Measurements from ENCODE around the gene TTC7B. TPM values are rescaled to one million over a fixed set of nuclear protein-coding genes. Genes with fewer than 3 reads are reported as not detected.

The TTC7B gene
- total RNA-seq, 1 experiment from 2014 or later: 9.6 TPM

DNA sequence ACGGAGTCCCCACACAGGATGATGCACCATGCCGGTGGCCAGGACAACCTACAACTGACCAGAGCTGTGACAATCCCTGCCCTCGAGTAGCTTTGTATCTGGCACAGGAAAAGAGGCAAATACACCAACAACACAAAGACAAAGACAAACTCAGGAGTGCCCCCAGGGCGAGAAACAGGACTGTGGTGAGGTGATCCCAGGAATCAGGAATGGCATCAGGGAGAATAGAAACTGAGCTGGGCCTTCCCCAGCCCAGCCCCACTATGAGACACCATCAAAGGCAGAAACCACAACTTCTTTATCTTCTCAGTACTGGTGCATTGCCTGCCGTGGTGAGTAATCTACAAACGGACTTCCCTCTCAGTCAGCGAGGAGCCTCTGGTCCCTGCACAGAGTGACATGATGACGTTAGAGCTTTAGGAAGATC is 157.7 kb downstream of the TTC7B start:
- Mint-ChIP-seq H3K36me3 (ENCODE audit: insufficient read depth, unreplicated experiment) (peaks cover 3% of the 10 kb centered on the region), H3K27ac (ENCODE audit: unreplicated experiment) (no peak overlapping the region), H3K4me1 (ENCODE audit: low read depth, unreplicated experiment) (peaks cover 14% of the 10 kb centered on the region), H3K27me3 (ENCODE audit: unreplicated experiment) (no peaks in the 10 kb centered on the region), H3K4me3 (ENCODE audit: low read depth, unreplicated experiment) (no peak overlapping the region), H3K9me3 (ENCODE audit: low read depth, unreplicated experiment) (no peaks in the 10 kb centered on the region)
- intact Hi-C loops (cut with micrococcal nuclease; ENCODE audit: unreplicated experiment): no loop called here
- CTCF ChIA-PET: no interaction called here
- DNase-seq: no peak
- no TSS peak for BruUV-seq (replicated peaks)
- TF ChIP-seq, protein P1, sequence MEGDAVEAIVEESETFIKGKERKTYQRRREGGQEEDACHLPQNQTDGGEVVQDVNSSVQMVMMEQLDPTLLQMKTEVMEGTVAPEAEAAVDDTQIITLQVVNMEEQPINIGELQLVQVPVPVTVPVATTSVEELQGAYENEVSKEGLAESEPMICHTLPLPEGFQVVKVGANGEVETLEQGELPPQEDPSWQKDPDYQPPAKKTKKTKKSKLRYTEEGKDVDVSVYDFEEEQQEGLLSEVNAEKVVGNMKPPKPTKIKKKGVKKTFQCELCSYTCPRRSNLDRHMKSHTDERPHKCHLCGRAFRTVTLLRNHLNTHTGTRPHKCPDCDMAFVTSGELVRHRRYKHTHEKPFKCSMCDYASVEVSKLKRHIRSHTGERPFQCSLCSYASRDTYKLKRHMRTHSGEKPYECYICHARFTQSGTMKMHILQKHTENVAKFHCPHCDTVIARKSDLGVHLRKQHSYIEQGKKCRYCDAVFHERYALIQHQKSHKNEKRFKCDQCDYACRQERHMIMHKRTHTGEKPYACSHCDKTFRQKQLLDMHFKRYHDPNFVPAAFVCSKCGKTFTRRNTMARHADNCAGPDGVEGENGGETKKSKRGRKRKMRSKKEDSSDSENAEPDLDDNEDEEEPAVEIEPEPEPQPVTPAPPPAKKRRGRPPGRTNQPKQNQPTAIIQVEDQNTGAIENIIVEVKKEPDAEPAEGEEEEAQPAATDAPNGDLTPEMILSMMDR (IDR thresholded peaks at IDR 0.05; ENCODE audit: unreplicated experiment): no peak

- Mint-ChIP-seq H3K27me3 (ENCODE audit: unreplicated experiment) (no peaks in the 10 kb centered on the region), H3K4me1 (ENCODE audit: low read depth, unreplicated experiment) (peaks cover 14% of the 10 kb centered on the region), H3K4me3 (ENCODE audit: low read depth, unreplicated experiment) (no peak overlapping the region), H3K27ac (ENCODE audit: unreplicated experiment) (no peak overlapping the region), H3K36me3 (ENCODE audit: insufficient read depth, unreplicated experiment) (peaks cover 3% of the 10 kb centered on the region), H3K9me3 (ENCODE audit: low read depth, unreplicated experiment) (no peaks in the 10 kb centered on the region)
- intact Hi-C loops (cut with micrococcal nuclease; ENCODE audit: unreplicated experiment): no loop called here
- no TSS peak for BruUV-seq (replicated peaks)
- DNase-seq: no peak
- TF ChIP-seq, protein P1 (IDR thresholded peaks at IDR 0.05; ENCODE audit: unreplicated experiment): no peak
- CTCF ChIA-PET: no interaction called here
Observed at GRCh38 chr14:90656973-90657372, 159.3 kb downstream of the TTC7B start.

DNA sequence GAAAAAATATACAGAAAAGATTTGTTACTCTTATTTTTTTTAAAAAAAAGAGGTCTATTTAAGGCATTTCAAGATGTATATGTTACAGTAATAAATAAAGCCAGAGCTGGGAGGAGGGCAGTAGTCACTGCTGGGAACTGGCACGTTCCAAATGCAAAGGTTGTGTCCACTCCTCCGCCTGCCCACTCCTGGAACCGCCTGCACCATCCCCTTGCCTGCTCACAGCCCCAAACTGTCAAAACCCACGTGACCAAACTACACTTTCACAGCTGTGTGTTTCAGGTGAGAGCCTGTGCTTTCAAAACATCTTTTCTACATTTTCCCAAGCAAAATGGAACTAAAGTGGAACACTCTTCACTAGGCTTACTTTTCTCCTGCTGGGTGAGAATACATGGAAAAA is 160.4 kb downstream of the TTC7B start:
- Mint-ChIP-seq H3K4me1 (ENCODE audit: low read depth, unreplicated experiment) (peaks cover 14% of the 10 kb centered on the region), H3K36me3 (ENCODE audit: insufficient read depth, unreplicated experiment) (peaks cover 3% of the 10 kb centered on the region), H3K9me3 (ENCODE audit: low read depth, unreplicated experiment) (no peaks in the 10 kb centered on the region), H3K27me3 (ENCODE audit: unreplicated experiment) (no peaks in the 10 kb centered on the region), H3K27ac (ENCODE audit: unreplicated experiment) (no peak overlapping the region), H3K4me3 (ENCODE audit: low read depth, unreplicated experiment) (no peak overlapping the region)
- intact Hi-C loops (cut with micrococcal nuclease; ENCODE audit: unreplicated experiment): no loop called here
- no TSS peak for BruUV-seq (replicated peaks)
- TF ChIP-seq, protein P1 (IDR thresholded peaks at IDR 0.05; ENCODE audit: unreplicated experiment): no peak
- CTCF ChIA-PET: no interaction called here
- no peak for DNase-seq

- intact Hi-C loops (cut with micrococcal nuclease; ENCODE audit: unreplicated experiment): no loop called here
- no TSS peak for BruUV-seq (replicated peaks)
- no peak for DNase-seq
- CTCF ChIA-PET: no interaction called here
- Mint-ChIP-seq H3K4me1 (ENCODE audit: low read depth, unreplicated experiment) (peaks cover 14% of the 10 kb centered on the region), H3K9me3 (ENCODE audit: low read depth, unreplicated experiment) (no peaks in the 10 kb centered on the region), H3K27ac (ENCODE audit: unreplicated experiment) (no peak overlapping the region), H3K4me3 (ENCODE audit: low read depth, unreplicated experiment) (no peak overlapping the region), H3K36me3 (ENCODE audit: insufficient read depth, unreplicated experiment) (peaks cover 3% of the 10 kb centered on the region), H3K27me3 (ENCODE audit: unreplicated experiment) (no peaks in the 10 kb centered on the region)
- TF ChIP-seq, protein P1 (IDR thresholded peaks at IDR 0.05; ENCODE audit: unreplicated experiment): no peak
Observed at GRCh38 chr14:90654831-90655276, 161.4 kb downstream of the TTC7B start.

All from Calu3 (cell line).